ENCODE measurements around the gene ALKBH3.

Gene ALKBH3

DNA sequence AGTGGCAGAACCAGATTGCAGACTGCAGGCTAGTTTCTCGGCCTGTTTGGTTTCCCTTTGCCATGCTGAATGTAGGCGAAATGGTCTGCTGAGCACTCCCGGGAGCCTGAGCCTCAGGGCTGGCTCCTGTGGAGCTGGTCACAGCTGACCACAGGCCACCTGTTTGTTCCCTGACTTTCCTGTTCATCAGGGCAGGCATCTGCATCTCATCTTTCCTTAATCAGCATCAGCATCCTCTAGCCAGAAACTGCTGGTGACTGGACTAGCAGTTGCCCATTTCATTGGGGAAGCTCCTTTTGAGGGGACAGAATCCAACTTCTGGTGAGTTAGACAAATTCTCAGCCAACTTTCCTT lies 41.6 kb downstream of the ALKBH3 start:
- DNase-seq (ENCODE audit: low spot score) = no peak

DNA sequence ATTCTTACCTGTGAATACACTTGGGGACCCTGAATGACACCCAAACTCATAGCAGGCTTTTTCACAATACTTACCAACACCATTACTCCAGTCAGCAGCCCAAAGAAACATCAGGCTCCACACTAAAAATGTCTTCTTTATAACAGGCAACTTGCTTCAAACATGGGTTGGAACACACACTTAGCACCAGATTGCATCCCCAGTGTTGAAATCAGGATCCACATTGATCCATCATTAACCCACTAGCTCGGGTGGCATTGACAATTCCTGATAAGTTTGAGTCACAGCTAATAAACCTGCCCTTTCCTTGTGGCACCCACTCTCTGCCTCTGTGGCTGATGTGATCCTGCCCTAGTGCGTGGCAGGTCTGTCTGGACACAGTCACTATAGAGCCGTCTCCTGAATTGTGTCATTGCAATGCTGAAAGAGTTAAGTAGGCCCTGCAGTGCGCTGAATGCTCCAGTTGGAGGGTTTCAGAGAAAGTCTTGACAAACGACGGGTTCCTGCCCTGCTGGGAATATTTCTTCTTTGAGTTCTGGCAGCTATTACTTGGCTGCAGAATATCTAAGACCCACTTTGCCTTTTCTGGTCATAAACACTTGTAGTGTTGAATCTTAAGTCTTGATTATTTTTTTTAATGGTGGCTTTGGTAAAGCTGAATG lies 42.2 kb downstream of the ALKBH3 start:
- DNase-seq (ENCODE audit: low spot score) = no peak

DNA sequence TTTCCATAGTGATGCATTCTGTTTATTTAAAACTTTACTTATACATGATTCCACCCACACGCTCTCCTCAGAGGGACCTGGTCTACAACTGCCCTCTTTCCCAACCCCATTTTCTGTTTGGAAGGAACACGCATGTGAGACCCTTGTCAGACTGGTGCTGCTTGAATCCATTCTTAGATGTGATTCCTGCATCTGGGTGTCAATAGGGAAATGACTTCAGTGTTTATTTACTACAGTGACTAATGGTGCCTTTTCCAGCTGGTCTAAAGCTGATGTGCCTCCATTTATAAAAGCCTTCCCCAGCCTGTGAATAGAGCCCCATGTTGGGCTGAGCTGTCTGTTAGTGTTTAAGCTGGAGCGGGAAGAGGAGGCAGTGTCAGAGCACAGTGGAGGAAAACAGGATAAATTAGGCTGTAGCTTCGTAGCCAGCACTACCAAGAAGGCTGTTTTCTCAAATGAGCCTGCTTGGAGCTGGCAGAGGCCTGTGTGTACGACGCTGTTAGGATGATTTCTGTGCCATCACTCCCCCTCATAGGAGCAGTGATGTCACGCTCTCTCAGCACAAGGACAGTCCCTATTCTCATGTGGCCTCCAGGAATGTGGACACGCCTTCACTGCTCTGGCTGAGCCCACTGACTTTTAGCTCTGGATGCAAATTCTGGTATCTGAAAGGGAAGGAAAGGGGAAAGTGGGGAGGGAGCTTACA lies 42.9 kb downstream of the ALKBH3 start:
- DNase-seq (ENCODE audit: low spot score) = no peak

DNA sequence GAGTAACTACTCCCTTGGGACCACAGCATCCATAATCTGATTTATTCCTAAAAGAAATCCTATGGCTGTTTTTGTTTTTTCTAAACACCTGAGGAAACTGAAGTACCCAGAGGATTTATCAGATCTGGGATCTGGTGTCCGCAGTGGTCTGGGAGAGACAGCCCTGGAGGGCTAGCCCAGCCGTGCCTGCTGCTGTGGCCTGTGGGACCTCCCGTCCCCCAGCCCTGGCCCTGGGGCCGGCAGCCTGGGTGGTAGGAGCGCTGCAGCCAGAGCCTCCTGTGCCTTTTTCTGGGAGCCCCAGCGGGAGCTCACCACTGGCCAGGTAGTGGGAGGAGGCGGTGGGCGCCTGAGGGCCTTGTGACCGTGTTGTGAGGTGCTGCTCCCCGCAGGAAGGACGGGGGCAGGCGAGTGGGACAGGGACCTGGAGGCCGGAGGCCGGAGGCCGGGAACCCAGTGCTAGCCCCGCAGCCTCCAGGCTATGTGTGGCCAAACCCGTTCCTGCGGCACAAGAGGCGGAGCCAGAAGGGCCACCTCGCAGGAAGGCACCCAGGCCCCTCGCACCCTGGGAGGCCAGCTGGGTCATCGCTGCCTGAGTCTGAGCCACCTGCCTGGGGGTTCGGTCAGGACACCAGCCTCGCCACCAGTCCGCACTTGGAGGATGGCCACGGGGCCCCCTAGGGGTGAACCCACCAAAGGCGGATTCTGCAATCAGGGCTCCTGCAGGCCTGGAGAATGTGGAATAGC lies 43.7 kb downstream of the ALKBH3 start:
- DNase-seq (ENCODE audit: low spot score) = no peak

DNA sequence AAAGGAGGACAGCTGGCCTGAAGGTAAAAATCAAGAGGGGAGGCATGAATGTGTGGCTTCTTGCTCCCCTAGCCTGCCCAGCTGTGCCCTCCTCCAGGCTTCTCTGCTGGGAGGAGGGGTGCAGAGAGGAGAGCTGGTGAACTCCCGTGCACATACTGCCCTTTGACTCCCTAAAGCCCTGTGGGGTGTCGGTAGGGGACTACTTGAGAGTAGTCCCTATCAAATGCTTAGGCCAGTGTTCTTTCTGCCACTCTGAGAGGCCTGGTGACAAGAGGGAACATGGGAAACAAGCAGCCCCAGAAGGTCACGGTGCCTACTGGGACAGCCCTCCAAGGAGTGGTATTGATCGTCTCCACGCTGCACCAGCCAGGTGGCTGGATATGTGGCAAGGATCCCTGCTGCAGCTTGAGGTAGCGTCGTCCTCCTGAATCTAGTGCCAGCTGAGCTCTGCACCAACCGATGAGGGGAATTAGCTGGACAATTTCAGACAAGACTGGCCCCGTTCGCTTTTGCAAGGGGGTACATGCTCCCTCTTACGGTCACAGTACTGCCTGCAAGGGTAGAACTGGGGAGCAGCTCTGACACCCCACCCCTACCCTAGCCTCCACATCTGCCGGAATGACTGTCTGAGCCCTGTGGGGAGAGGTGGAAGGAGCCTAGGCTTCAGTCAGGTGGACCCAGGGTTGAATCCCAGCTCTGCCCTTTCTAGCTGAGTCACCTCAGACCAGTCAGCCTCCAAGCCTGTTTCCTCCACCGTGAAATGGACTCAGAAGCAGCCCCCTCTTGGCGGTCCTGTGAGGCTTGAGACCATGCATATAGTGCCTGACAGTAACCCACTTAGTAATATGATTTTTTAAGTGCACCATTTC lies 44.7 kb downstream of the ALKBH3 start:
- no peak for DNase-seq (ENCODE audit: low spot score)

DNA sequence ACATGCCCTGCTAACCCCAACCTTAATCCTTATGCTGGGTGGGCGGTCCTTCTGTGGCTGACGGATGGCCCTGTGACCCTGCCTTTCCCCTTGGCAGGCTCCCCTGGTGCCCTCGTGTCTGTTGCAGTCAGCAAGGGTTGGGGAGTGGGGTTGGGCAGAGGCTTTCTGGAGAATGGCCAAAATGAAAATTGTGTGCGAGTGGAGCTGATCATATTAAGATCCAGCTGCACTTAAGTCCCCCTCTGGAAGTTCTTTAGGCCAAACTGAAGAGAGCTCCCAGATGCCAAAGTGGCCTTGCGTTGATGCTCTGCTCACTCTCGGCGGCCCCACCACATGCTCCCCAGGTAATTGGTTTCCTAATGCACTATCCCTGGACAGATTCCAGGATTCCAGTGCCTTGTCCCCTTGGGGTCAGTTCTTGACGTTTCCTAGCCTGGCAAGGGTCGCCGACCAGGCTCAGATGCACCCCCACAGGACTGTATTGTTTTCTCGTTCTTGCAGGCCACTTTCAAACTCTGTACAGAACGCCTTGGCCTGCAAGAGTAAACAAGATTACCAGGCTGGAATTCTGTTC lies 45.4 kb downstream of the ALKBH3 start:
- DNase-seq (ENCODE audit: low spot score) = no peak

DNA sequence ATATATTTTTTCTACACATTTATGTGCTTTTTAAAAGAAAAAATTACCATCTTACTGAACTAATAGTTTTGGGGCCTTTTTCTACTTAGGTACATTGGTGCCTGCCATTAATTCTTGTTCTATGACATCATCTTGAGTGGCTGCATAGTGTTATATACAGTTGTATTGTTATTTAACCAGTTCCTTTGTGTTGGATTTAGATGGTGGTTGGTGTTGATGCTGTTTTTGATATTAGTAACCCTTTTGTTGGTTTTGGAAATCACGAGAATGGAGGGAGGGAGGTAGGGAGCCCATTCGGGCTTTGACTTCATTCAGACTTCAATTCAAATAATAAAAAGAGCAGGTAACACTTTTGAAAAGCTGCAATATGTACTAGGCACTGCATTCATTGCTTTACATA lies 46.4 kb downstream of the ALKBH3 start:
- no peak for DNase-seq (ENCODE audit: low spot score)

DNA sequence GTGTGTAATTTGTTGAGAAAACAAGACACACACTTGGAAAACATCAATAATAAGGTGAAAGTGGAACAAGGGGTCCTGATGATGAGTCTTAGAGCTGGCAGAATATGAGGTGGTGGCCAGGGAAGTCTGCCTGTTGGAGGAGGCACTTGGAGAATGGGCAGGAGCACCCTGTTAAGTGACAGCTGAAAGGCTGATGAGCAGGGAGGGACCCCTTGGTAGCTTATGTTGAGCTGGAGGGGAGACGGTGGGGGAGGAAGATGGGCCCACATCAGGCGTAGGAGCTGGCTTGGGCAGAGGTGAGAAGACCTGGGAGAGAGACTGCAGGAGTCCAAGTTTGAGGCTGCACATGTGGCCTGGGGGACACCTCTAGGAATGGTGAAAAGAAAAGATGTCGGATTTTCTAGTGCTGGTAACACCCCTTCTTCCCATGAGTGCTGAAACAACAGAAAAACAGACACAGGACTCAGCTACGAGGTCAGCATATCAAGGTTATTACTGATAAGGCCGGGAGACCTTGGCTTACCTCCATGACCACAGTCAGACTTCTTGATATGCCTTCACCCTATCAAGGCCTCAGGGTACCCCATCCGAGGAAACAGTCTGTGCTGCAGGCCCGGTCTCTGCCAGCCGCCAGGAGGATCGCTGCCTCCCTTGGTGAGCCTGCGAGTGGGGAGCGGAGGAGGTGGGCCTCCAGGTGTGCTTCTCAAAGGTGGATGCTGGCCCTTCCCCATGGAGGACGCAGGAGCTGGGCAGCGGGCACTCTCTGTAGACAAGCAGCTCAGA lies 47.5 kb downstream of the ALKBH3 start:
- no peak for DNase-seq (ENCODE audit: low spot score)

DNA sequence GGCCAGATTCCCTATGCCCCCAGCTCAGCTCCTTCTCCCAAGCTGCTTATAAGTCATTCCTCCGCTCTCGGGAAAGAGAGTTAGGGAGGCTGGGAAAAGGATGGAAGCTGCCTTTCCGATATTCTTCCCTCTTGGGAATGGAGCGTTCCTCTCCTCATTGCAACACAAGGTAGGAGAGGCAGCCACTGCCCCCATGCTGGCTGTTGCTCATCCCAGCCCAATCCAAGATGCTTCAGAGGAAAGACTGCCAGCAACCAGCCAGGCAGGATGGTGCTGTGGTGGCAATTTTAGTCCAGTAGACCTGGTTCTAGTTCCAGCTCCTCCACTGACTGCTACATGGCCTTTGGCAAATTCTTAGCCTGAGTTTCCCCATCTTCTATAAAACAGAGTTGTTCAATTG lies 48.1 kb downstream of the ALKBH3 start:
- no peak for DNase-seq (ENCODE audit: low spot score)

DNA sequence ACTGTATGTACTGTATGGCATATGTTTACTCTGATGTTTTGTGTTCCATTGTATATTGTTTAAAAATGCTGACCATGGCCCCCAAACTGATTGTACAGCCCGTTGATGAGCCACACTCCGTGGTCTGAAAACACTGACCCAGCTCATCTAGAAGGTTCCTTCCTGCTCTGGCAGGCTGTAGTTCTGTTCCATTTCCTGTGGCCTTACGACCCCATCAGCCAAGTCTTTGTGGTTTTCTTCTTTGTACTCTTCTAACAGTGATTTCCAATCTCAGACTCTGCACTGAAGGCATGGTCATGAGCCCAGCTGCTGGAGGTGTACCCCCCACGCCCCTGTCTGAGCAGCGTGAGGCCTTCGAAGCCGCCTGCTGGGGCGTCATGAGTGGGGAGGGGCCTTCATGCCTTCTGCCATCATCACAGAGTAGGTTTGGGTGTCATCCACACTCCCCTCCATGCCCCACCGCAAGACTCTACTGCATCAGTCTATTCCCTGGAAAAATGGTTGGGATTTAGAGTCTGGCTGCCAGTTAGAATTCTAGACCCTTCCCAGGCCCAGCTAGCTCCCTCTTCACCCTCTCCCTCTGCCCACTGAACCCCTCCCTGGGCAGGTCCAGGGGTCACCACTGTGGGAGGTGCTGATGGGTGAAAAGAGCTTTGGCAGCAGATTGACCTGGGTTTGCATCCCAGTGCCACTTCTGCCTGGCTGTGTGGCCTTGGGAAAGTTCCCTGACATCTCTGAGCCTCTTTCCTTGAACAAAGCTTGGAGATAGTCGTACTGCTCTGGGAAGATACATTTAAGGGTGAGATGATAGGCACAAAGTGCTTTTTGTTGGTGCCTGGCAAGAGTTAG lies 50.5 kb downstream of the ALKBH3 start:
- no peak for DNase-seq (ENCODE audit: low spot score)

DNA sequence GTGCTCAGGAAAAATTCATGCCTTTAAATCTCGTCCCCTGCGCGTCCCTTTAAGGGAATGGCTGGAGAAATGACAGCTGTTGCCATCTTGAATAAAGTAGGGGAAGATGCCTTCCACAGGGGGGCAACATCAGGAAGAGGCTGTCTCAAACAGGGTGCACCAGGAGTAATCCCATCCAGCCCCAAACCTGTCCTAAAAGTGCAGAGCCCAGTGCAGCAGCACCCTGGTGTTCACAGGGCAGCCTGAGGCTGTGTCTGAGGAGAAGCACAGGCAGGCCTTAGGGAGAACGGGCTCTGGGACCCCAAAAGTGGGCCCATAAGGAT lies 51.0 kb downstream of the ALKBH3 start:
- no peak for DNase-seq (ENCODE audit: low spot score)

DNA sequence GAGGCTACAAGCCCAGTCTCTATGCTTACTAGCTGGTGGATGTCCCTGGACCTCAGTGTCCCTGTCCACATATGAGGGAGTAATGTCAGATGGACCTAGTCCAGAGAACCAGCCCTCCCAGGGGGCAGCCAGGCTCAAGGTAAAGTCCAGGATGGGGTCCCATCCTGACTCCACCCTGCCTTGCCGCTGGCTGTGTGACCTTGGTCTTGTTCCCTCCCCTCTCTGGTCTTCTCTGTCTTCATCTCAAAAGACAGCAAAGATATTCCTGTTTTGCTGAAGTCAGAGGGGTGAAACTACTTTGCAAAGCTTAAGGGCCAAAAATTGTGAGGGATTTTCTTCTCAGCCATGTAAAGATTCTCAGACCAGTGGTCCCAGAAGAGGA lies 52.6 kb downstream of the ALKBH3 start:
- DNase-seq (ENCODE audit: low spot score) = no peak

DNA sequence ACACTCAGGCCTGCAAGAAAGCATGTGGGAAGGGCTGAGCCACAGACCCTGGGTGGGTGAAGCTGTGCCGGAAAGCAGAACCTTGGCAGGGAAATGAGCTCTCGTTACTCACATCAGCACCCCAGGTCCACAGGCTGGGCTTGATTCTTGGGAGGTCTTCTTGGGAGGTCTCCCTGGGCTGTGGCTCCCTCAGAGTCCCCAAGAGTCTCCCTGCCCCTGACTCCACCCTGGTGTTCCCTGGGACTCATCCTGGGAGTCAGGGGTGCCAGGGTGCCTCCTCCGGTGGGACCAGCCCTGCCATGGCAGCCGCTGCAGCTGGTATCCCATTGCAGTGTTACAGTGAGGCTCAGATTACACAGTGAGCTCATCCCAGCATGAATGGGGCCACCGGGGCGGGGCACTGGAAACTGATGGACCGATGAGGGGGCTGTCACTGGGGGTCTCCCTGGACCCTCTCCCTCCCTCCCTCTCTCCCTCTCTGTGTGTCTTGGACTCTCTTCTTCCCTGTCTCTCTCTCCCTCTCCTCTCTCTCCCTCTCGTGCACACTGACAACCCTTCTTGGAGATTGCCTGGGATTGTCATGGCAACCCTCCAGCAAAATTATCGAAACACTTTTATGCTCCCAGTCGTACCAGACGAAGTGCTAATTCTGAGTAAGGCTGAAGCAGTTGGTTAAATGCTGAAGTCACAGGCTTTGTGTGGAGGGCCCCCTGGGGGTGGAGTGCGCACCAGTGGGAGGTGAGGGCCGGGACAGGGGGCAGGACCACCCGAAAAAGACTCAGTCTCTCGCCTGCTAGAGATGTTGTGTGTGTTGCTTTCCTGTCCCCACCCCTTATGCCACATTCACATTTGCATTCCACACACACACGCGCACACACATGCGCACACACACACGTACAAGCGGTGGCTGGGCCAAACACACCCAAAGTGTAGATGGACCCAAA lies 53.2 kb downstream of the ALKBH3 start:
- DNase-seq (ENCODE audit: low spot score) = no peak

DNA sequence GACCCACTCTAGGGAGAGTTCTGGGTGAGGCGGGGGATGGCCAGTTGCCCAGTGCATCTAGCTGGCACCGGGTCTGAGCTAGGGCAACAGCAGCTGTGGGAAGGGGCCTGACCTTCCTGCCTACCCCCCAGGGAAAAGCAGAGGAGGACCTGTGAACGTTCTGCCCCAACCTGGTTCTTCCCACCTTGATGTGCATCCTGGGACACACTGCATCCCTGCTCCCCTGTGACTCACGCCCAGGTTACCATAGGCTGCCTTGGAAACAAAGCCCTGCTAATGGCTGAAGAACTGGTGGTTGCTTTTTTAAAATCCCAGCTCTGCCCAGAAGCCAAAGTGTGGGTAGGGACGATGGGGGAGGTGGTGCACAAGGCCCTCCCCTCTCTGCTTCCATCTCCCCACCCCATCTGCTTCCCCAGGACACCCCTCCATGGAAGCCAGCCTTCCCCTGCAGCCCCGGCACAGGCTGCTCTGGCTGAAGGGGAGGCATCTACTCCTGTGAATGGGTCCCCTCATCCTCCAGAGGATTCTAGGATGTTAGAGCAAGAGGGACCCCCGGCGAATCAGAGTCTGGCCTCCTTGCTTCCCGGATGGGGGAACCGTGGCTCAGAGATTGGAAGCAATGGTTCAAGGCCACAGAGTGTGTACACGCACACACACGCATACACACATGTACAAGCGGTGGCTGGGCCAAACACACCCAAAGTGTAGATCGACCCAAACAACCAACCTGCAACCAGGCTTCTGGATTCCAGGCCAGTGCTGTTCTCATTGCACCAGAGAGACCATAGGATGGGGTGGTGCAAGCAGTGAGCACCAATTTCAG lies 54.2 kb downstream of the ALKBH3 start:
- no peak for DNase-seq (ENCODE audit: low spot score)

DNA sequence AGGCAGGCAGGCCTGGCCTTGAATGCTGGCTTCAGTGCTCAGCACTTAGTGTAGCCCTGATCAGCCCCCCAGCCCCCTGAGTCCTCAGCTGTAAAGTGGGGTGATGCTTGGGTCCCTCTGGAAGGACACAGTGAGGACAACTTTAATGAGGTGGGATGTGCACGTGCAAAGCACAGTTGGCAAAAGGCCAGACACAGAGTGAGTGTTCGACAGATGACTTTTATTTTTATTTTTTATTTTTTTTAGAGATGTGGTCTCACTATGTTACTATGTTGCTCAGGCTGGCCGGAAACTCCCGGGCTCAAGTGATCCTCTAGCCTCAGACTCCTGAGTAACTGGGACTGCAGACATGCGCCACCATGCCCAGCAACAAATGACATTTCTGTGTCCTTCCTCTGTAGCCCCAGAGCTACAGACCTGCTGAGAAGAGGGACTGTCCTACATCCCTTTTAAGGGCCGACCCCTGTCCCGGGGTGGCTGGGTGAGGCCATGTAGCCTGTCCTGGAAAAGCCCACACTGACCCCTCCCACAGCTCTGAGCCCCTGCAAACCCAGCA lies 54.9 kb downstream of the ALKBH3 start:
- no peak for DNase-seq (ENCODE audit: low spot score)

DNA sequence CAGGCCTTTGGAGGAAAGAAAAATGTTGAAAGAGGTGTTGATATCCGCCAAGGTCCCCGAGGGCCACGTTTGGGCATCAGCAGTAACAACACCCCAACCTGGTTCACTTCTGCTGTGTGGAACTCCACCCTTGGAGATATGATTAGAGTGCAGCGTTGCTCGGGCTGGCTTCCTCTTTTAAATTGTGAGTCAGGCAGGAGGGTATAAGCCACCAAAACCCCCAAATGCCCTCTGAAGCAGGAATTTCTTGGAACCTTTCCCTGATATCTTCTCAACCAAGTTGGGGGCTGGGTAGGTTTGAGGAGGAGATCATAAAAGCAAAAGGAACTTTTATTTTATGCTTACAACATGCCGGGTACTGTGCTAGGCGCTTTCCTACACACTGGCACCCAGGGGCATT lies 55.4 kb downstream of the ALKBH3 start:
- no peak for DNase-seq (ENCODE audit: low spot score)

DNA sequence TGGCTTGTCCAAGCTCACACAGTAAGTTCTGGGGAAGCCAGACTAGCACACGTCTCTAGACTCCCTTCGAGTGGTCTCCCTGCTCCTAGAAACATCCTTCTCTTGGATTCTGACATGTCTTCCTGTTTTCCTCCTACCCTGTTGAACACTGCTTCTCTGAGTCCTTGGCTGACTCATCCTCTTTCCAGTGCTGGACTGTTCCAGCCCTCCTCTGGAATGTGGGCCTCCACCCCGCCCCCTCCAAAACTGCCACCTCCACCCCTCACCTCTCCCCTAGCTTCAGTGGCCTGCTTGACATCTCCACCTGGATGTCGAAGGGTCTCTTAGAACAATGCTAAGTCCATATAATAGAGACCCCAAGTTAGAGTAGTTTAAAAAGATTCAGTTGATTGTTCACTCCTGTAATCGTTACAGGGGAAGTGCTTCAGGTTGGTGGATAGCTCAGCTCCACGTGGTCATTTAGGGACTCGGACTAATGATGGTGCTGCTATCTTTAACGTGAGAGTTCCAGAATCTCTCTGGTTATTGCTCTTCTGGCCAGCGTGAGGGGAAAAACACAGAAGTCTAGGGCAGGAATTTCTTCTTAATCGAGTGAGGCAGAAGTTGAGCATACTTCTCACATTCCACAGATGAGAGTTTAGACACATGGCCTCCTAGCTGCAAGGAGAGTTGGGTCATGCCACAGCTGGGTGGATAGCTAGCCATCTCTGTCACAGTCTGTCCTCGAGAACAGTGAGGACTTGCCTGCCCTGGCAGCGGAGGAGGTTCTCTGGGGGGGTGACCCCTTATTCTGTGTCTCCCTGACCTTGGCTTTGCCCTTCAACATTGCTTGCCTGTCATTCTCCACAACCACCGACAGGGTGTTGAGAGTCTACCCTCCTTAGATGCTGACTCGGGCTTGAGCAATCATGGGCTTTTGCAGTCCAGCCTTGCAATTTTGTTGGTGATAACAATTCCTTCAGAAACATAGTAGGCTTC lies 57.1 kb downstream of the ALKBH3 start:
- peak; percentile 58 for DNase-seq (ENCODE audit: low spot score)

All from LoVo (cell line).